HCT116 (cell line): ENCODE data around the gene GPLD1. TPM values are rescaled to one million over a fixed set of nuclear protein-coding genes. Genes with fewer than 3 reads are reported as not detected.

Source experiments
- ATAC-seq: fragments of 200-7000 bp; cut with Tn5 transposase; 2 replicates; pipeline ENCODE4 v1.9.1; 2020; ENCODE audit warnings: mild to moderate bottlenecking, moderate library complexity
- BruUV-seq: library from RNA; stranded (reverse); fragments of 400-500 nt; replicated peaks from 2 replicates; lab custom pipeline; 2021; lab: Mats Ljungman, UMichigan
- CTCF ChIA-PET: fragments of 300-600 bp; sonication (Branson Sonifier 250); formaldehyde crosslinking; loops from one replicate; lab custom pipeline; 2021; ENCODE audit warnings: antibody characterized with exemption; lab: Charles Lee
- POLR2A ChIA-PET: fragments of 300-600, 350-600 bp; sonication (Branson Sonifier 250); formaldehyde crosslinking; loops from one replicate; lab custom pipeline; 2021; ENCODE audit warnings: antibody characterized with exemption; lab: Charles Lee
- RAD21 ChIA-PET, 2 experiments: fragments of 300-600 bp; sonication (Branson Sonifier 250); formaldehyde crosslinking; loops; one replicate each; lab custom pipeline; 2023; ENCODE audit warnings: low total read pairs in 2 of 2; ENCODE audit not compliant: uncharacterized antibody in 2 of 2, unreplicated experiment in 2 of 2, low non-redundant PET in 1 of 2; lab: Charles Lee
- DNase-seq: peaks from one replicate; pipeline ENCODE4 v3.0.0-alpha.2; 2010; ENCODE audit warnings: low read depth, low spot score
- H2AFZ ChIP-seq: fragments of 200-600 bp; shearing (Covaris generic), sonication (generic); 2 replicates; pipeline ENCODE4 v1.6.1; 2017; ENCODE audit warnings: low read depth, mixed run types, mixed read lengths, antibody characterized with exemption, low read length; ENCODE audit not compliant: poor library complexity, severe bottlenecking
- H3K27ac ChIP-seq: 2 replicates; pipeline ENCODE4 v1.5.1; 2012; ENCODE audit warnings: low read depth, low read length
- H3K27me3 ChIP-seq: fragments of 200-600 bp; sonication (generic); 2 replicates; pipeline ENCODE4 v1.6.1; 2016; ENCODE audit warnings: mixed run types, low read length, mixed read lengths; ENCODE audit not compliant: insufficient read depth
- H3K36me3 ChIP-seq, 2 experiments: fragments of 200-500 bp in 1 of 2; fragments of 200-600 bp in 1 of 2; sonication (Bioruptor generic) in 1 of 2; sonication (generic) in 1 of 2; 2 replicates each; pipeline versions ENCODE4 v1.5.1 to v1.6.1; 2014 to 2016; ENCODE audit warnings: low read length in 2 of 2, inconsistent platforms in 1 of 2, mixed read lengths in 1 of 2, mixed run types in 1 of 2; ENCODE audit not compliant: insufficient read depth in 2 of 2, control insufficient read depth in 1 of 2
- H3K4me1 ChIP-seq, 2 experiments: fragments of 200-600 bp in 1 of 2; sonication (generic) in 1 of 2; 2 replicates each; pipeline versions ENCODE4 v1.5.1 to v1.6.1; 2012 to 2017; ENCODE audit warnings: low read length in 2 of 2, inconsistent platforms in 1 of 2, mild to moderate bottlenecking in 1 of 2, mixed read lengths in 1 of 2, mixed run types in 1 of 2, moderate library complexity in 1 of 2; ENCODE audit not compliant: insufficient read depth in 2 of 2, control insufficient read depth in 1 of 2
- H3K4me2 ChIP-seq: fragments of 200-600 bp; sonication (generic); 2 replicates; pipeline ENCODE4 v1.6.1; 2017; ENCODE audit warnings: mixed run types, low read length, mixed read lengths
- H3K4me3 ChIP-seq, 2 experiments: fragments of 200-600 bp in 1 of 2; sonication (generic) in 1 of 2; replicated peaks in 1 of 2; 2 replicates each; pipeline ENCODE4 v1.5.1; 2011 to 2016; ENCODE audit warnings: low read length in 2 of 2, control low read depth in 1 of 2, low read depth in 1 of 2, mild to moderate bottlenecking in 1 of 2, mixed read lengths in 1 of 2, mixed run types in 1 of 2
- H3K79me2 ChIP-seq: fragments of 200-600 bp; sonication (generic); 2 replicates; pipeline ENCODE4 v1.6.1; 2017; ENCODE audit warnings: mild to moderate bottlenecking, mixed run types, low read length, moderate library complexity, mixed read lengths; ENCODE audit not compliant: insufficient read depth
- H3K9ac ChIP-seq: fragments of 200-600 bp; sonication (generic); 2 replicates; pipeline ENCODE4 v1.6.1; 2016; ENCODE audit warnings: low read length, mixed read lengths
- H3K9me2 ChIP-seq: fragments of 200-600 bp; sonication (generic), shearing (Covaris generic); 2 replicates; pipeline ENCODE4 v1.6.1; 2017; ENCODE audit warnings: mixed run types, mild to moderate bottlenecking, moderate library complexity; ENCODE audit not compliant: insufficient read depth
- H3K9me3 ChIP-seq, 2 experiments: fragments of 200-500 bp in 1 of 2; fragments of 200-600 bp in 1 of 2; sonication (Bioruptor generic) in 1 of 2; sonication (generic) in 1 of 2; 2 replicates each; pipeline ENCODE4 v1.6.1; 2014 to 2017; ENCODE audit warnings: low read length in 2 of 2, mixed read lengths in 2 of 2, inconsistent platforms in 1 of 2, low read depth in 1 of 2, mild to moderate bottlenecking in 1 of 2, mixed run types in 1 of 2, moderate library complexity in 1 of 2; ENCODE audit not compliant: control insufficient read depth in 1 of 2, insufficient read depth in 1 of 2
- H4K20me1 ChIP-seq: fragments of 200-600 bp; sonication (generic), shearing (Covaris generic); 2 replicates; pipeline ENCODE4 v1.6.1; 2017; ENCODE audit warnings: mixed run types, mild to moderate bottlenecking, moderate library complexity; ENCODE audit not compliant: insufficient read depth
- ATF3 ChIP-seq: IDR thresholded peaks from 2 replicates; pipeline ENCODE4 v1.6.1; 2012
- CBX3 ChIP-seq: IDR thresholded peaks from 2 replicates; pipeline ENCODE4 v1.6.1; 2012; ENCODE audit warnings: low read depth
- EGR1 ChIP-seq: IDR thresholded peaks from 2 replicates; pipeline ENCODE4 v1.6.1; 2012; ENCODE audit warnings: low read depth
- ELF1 ChIP-seq: IDR thresholded peaks from 2 replicates; pipeline ENCODE4 v1.6.1; 2012; ENCODE audit warnings: low read depth, borderline replicate concordance
- EZH2phosphoT487 ChIP-seq: fragments of 200-600 bp; IDR thresholded peaks from 2 replicates; pipeline ENCODE4 v1.6.1; 2018; ENCODE audit warnings: antibody characterized with exemption, borderline replicate concordance
- POLR2A ChIP-seq: IDR thresholded peaks from 2 replicates; pipeline ENCODE4 v1.7.0; 2011; ENCODE audit warnings: borderline replicate concordance; ENCODE audit not compliant: insufficient read depth, insufficient read length; ENCODE audit errors: extremely low read depth
- POLR2AphosphoS5 ChIP-seq: IDR thresholded peaks from 2 replicates; pipeline ENCODE4 v1.6.1; 2011; ENCODE audit warnings: mild to moderate bottlenecking, low read depth, low read length, moderate library complexity
- RAD21 ChIP-seq: IDR thresholded peaks from 2 replicates; pipeline ENCODE4 v1.6.1; 2012; ENCODE audit warnings: low read depth, mild to moderate bottlenecking
- REST ChIP-seq: IDR thresholded peaks from 2 replicates; pipeline ENCODE4 v1.6.1; 2012; ENCODE audit warnings: low read depth
- SIN3A ChIP-seq: IDR thresholded peaks from 2 replicates; pipeline ENCODE4 v1.6.1; 2012; ENCODE audit warnings: low read depth
- YY1 ChIP-seq: IDR thresholded peaks from 2 replicates; pipeline ENCODE4 v1.6.1; 2011; ENCODE audit warnings: low read length, low read depth, moderate library complexity, mild to moderate bottlenecking; ENCODE audit not compliant: insufficient replicate concordance; ENCODE audit errors: extremely low read depth
- intact Hi-C: fragments of 100-400 bp; cut with micrococcal nuclease; formaldehyde crosslinking; loops from 2 replicates; pipeline ENCODE4 v1.10.0; 2022
- total RNA-seq: library from RNA; stranded (reverse); gene quantifications from one replicate; pipeline ENCODE4 v1.2.1, GENCODE V29; 2021; ENCODE audit not compliant: unreplicated experiment

The GPLD1 gene
- total RNA-seq, 1 experiment from 2014 or later = 2.1 TPM

- POLR2A ChIA-PET = no interaction called here
- Histone ChIP-seq H3K4me1 (no peaks in the 10 kb centered on the region), H3K9ac (no peak overlapping the region), H3K36me3 (no peaks in the 10 kb centered on the region), H3K79me2 (no peaks in the 10 kb centered on the region), H4K20me1 (no peaks in the 10 kb centered on the region), H3K9me3 (no peaks in the 10 kb centered on the region), H3K4me2 (no peak overlapping the region), H2AFZ (no peak overlapping the region), H3K27ac (no peak overlapping the region), H3K27me3 (no peaks in the 10 kb centered on the region), H3K9me2 (no peaks in the 10 kb centered on the region), H3K4me3 (no peak overlapping the region)
- RAD21 ChIA-PET = interaction anchor here (0.6 kb wide), 2 partner anchors 15 to 245 kb away, joined by 3 read pairs; no protein-coding TSS in a partner anchor
- ATAC-seq (no peak), DNase-seq (no peak)
- no TSS peak for BruUV-seq
- CTCF ChIA-PET = interaction anchor here (1.0 to 2.3 kb wide), 4 partner anchors 59 to 495 kb away, joined by 3 to 8 read pairs (median 4); no protein-coding TSS in a partner anchor
- TF ChIP-seq POLR2A = no peak
- no peak for TF ChIP-seq SIN3A
- no peak for TF ChIP-seq REST
- no peak for TF ChIP-seq CBX3
- no peak for TF ChIP-seq EGR1
- no peak for TF ChIP-seq ELF1
- no peak for TF ChIP-seq ATF3
- no peak for TF ChIP-seq EZH2phosphoT487
- TF ChIP-seq YY1 = no peak
- TF ChIP-seq RAD21 = no peak
- no peak for TF ChIP-seq POLR2AphosphoS5
- intact Hi-C loops = loop anchor here (10.0 kb wide), 1 partner anchor 492 kb away; no protein-coding TSS in a partner anchor
Measured at GRCh38 chr6:24522228-24523176, 33.1 kb upstream of the GPLD1 start.
